Measurements from ENCODE around the gene NONO.
"Not testable (repeated sequence)": the region's sequence is repeated elsewhere in the genome, so short reads cannot be mapped to it uniquely, and the experiment has no call there.

The NONO gene

DNA sequence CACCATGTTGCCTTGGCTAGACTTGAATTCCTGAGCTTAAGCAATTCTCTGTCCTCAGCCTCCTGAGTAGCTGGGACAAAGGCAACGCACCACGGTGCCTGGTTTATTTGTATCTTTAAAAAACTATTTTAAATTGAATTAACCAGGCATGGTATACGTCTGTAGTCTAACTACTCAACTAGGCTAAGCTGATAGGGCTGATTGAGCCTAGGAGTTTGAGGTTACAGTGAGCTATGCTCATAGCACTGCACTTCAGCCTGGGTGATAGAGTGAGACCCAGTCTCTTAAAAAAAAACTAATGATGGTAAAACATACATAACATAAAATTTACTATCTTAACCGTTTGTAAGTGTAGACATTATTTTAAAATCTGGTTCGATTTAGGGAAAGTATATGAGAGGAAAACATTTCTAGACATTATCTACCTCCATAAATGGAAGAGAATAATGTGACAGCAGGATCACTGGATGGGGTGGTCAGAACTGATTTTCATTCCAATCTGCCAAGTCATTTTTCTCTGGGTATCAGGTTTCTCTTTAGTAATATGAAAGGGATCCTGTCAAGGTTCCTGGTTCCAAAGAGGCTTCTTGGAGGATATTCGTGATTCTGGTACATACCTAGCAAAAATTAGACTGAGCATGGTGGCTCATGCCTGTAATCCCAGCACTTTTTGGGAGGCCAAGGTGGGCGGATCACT, 9.4 kb downstream of the NONO start:
- no peak for DNase-seq

DNA sequence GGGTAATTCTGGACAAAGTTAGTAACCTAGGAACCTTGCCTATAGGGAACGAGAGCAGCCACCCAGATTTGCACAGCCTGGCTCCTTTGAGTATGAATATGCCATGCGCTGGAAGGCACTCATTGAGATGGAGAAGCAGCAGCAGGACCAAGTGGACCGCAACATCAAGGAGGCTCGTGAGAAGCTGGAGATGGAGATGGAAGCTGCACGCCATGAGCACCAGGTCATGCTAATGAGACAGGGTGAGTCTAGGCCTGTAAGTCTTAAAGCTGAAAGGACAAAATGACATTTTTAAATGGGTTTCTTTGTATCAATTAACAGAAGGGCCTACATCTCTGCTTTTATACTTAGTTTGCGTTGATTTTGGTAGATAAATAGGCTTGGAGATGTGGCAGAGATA, 13.4 kb downstream of the NONO start:
- no peak for DNase-seq

DNA sequence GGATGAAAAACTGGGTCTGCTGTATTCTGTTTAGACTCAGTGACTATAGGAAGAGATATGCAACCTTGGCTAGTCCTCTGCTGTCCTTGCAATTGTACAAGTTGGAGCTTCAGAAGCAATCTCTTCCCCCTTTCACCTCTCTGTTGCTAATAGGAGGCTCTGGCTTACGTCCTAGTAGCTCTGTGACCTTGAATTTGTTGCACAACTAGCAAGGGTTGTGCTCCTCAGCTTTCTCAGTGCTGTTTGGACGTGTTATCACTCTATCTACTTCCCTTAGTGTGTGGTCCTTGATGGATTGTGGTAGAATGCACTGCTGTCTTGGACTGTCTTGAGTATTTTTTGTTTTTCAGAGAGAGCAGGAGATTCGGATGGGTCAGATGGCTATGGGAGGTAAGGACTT, 14.7 kb downstream of the NONO start:
- DNase-seq, result no peak

DNA sequence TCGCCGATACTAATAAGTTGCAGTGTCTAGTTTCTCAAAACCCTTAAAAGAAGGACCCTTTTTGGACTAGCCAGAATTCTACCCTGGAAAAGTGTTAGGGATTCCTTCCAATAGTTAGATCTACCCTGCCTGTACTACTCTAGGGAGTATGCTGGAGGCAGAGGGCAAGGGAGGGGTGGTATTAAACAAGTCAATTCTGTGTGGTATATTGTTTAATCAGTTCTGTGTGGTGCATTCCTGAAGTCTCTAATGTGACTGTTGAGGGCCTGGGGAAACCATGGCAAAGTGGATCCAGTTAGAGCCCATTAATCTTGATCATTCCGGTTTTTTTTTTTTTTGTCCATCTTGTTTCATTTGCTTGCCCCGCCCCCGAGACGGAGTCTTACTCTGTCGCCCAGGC, 16.6 kb downstream of the NONO start:
- not testable (repeated sequence) for DNase-seq

DNA sequence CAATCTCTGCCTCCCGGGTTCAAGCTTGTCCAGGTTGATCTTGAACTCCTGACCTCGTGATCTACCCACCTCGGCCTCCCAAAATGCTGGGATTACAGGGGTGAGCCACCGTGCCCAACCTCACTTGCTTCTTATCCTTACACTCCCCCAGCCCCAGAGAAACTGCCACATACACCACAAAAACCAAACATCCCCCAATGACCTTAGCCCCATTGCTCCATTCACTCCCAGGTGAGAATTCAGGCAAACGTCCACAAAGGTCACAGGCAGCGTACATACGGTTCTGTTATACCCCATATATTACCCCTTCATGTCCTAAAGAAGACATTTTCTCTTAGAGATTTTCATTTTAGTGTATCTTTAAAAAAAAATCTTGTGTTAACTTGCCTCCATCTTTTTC, 17.1 kb downstream of the NONO start:
- DNase-seq, result not testable (repeated sequence)

DNA sequence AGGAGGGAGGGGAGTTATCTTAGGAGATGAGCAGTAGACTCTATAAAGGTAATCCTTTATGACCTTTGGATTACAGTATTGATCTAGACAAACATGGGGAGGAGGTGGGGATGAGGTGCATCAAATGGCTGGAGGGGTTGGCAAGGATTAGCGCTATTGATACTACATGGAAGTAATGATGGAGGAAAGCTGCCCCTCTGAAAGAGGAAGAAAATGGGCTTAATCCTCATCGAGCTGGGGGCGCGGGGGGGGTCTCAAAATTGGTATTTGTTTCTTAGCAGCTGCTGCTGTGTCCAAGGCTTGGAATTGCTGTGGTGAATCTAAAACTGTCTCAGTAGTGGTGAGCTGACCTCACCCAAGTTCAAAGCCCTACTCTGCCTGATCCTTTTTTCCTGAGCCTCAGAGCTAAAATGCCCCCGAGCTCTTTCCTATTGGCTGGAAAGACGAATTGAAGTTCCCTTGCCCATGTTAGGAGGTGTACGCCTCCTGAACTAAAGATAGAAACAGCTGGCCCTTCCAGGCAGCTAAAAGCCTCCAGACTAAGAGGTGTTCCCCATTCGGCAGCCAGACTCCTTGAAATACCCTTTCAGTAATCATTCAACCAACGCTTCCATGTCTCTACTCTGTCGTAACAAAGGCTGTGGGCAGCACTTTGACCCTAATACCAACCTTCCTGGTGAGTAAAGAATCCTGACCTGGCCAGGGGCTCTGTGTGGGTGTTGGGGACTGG, 17.9 kb downstream of the NONO start, which contains the start of gene ITGB1BP2:
TSS of gene ITGB1BP2 (plus strand) at position 556 of the 730 bp plus-strand sequence. CDS start at position 613, 57 bp downstream.
- peak; percentile 38 for DNase-seq

- DNase-seq, result no peak
Observed at GRCh38 chrX:71302461-71303213, 19.2 kb downstream of the NONO start.

GRCh38 chrX:71304561-71304960, 21.1 kb downstream of the NONO start:
- DNase-seq, result no peak

DNA sequence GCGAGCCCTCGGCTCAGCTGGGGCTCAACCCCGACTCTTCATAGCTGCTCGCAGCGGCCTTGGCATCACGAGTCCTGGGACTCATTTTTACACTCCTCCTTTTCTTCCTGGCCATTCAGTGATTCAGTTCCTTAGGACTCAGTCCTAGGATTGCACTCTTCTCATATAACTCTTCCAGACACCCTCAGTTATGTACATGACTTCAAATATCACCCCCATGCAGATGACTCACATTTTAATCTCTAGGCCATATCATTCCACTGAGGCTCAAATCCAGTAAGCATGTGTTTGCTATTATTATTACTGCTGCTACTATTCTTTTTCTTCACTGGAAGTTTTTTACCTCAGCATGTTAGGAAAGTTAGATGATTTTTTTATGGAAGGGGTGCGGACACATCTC, 32.5 kb downstream of the NONO start:
- DNase-seq, result no peak

DNA sequence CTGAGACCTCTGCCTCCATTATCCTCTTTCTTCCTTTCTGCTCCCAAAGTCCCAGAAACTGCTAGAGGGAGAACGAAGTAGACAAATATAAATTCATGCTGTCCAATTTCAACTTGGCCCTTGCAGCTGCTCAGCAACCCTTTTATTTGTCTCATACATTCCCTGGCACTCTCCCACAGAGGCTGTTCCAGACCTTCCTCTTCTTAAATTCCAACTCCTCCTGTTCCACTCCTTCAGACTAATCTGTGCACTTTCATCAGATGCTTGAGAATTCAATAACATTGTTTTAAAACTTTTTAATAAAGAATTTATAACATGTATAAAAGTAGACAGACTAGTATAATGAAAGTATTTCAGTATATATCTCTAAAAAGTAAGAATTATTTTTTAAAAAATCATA, 33.5 kb downstream of the NONO start:
- DNase-seq, result not testable (repeated sequence)

- no peak for DNase-seq
Observed at GRCh38 chrX:71320126-71320525, 36.7 kb downstream of the NONO start.

DNA sequence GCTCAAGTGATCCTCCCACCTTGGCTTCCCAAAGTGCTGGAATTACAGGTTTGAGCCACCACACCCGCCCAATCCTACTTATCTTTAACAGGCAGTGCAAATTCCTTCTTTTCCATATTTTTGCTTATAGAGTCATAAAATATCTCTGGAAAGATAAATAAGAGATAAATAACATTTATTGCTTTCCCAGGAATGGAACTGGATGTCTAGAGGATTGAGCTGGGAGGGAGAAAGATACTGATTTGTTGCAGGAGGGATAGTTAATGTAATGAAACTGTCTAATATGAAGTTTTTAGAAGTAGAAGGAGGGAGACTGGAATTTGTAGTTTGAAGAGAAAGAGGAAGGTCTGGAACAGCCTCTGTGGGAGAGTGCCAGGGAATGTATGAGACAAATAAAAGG, 38.3 kb downstream of the NONO start:
- no peak for DNase-seq

- not testable (repeated sequence) for DNase-seq
Observed at GRCh38 chrX:71324452-71324851, 41.0 kb downstream of the NONO start.

GRCh38 chrX:71326394-71326793, 43.0 kb downstream of the NONO start:
- DNase-seq, result no peak

- DNase-seq, result not testable (repeated sequence)
Observed at GRCh38 chrX:71349151-71349665, 65.8 kb downstream of the NONO start.

GRCh38 chrX:71349867-71350266, 66.4 kb downstream of the NONO start:
- not testable (repeated sequence) for DNase-seq
